LoVo (cell line): ENCODE data around the gene AMPD1.

Source experiments
- DNase-seq: peaks from one replicate; pipeline ENCODE4 v3.0.0-alpha.2; 2016; ENCODE audit warnings: low spot score

AMPD1 gene

DNA sequence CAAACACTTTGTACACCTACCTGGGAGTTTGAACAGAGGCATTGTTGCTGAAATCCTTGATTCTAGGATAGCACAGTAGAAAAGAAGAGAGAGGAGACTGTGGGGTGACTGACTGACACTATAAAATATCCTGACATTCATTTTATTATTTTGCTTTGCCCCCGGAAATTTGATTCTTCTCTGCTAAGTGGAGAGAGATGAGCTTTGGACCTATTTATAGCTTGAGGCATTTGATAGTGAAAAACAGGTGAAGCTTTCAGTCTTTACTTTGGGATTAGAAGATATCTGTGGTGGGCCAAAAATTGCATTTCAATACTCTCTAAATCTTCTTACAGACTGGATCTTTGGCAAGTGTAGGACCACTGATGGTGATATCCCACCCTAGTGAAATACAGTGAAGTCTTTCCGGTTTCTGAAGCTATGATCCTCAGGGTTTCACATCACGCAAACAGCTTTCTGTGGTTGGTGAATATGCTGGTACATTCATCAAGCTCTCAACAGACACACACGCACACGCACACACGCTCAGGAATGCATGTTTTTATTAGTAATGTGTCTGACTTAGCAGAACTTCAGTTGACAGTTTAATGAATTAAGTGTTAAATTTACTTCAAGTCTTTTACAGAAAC, at the start of gene AMPD1:
TSS of gene AMPD1 (minus strand) at position 117 of the 629 bp plus-strand sequence. CDS start at position 42, 75 bp downstream.
- no peak for DNase-seq

DNA sequence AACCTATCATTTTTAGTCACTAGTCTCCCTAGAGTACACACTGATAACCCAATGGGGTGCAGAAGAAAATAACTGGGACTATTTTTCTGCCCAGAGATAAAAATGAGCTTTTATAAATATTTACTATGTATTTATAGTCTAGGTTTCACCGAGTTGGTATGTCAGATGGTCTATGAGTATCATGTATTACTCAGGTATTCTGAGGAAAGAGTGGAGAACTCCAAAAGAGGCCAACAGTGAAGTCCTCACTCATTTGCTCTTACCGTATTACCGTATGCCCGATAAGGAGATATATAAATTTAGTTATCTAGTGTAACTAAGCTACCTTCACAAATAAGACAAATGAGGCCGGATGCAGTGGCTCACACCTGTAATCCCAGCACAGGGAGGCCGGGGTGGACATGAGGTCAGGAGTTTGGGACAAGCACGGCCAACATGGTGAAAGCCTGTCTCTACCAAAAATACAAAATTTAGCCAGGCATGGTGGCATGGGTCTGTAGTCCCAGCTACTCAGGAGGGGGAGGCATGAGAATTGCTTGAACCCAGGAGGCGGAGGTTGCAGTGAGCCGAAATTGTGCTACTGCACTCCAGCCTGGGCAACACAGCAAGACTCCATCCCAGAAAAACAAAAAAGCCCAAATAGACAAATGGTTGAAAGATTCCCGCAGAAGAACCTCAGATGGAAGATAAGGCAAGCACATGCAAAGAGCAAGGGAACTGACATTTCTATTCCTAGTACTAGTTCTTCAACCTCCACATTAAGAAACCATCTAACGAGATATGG, 46.8 kb upstream of the AMPD1 start:
- DNase-seq = no peak

GRCh38 chr1:114740331-114740730, 45.0 kb upstream of the AMPD1 start:
- DNase-seq = no peak

- no peak for DNase-seq
These were observed 42.0 kb upstream of the AMPD1 start for GRCh38 chr1:114737314-114737849.

- DNase-seq = no peak
These were observed 40.1 kb upstream of the AMPD1 start for GRCh38 chr1:114735479-114735878.

- no peak for DNase-seq
These were observed 34.4 kb upstream of the AMPD1 start for GRCh38 chr1:114729782-114730181.

DNA sequence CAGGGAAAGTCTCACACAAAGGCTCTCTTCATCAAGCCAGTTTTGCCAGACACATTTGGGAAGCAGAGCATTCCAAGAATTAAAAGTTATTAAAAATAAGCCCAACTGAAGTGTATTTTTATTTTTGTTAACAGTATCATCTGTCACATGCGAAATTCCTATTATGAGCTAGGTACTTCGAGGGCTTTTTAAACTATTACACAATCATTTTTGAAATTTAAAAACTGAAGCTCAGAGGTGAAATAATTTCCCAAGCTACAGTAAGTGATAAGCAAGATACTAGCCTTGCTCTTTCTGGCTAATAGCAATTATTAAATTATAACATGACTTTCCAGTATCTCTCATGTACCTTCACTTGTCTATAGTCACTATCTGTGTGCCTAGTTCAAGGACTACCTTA, 33.2 kb upstream of the AMPD1 start:
- DNase-seq = no peak

DNA sequence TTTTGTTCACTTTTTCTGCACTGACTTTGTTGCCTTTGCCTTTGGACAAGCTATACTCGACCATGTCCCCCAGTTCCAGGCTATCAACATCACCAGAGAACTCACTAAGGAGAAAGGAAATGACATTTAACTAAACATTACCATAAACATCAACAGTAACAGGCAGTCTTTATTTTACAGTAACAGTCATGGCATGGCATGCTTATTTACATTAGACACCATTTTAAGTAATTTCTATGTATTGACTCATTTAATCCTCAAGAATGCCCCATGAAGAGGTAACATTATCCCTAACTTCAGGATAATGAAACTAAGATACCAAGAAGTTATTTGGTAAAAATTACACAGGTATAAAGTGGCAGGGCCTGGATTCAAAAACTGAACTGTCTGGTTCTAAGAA, 29.9 kb upstream of the AMPD1 start:
- DNase-seq = no peak

- DNase-seq = no peak
These were observed 28.6 kb upstream of the AMPD1 start for GRCh38 chr1:114723915-114724314.

GRCh38 chr1:114723457-114723856, 28.1 kb upstream of the AMPD1 start:
- no peak for DNase-seq

- no peak for DNase-seq
These were observed 25.1 kb upstream of the AMPD1 start for GRCh38 chr1:114720492-114720891.

GRCh38 chr1:114719424-114719787, 24.1 kb upstream of the AMPD1 start:
- no peak for DNase-seq

DNA sequence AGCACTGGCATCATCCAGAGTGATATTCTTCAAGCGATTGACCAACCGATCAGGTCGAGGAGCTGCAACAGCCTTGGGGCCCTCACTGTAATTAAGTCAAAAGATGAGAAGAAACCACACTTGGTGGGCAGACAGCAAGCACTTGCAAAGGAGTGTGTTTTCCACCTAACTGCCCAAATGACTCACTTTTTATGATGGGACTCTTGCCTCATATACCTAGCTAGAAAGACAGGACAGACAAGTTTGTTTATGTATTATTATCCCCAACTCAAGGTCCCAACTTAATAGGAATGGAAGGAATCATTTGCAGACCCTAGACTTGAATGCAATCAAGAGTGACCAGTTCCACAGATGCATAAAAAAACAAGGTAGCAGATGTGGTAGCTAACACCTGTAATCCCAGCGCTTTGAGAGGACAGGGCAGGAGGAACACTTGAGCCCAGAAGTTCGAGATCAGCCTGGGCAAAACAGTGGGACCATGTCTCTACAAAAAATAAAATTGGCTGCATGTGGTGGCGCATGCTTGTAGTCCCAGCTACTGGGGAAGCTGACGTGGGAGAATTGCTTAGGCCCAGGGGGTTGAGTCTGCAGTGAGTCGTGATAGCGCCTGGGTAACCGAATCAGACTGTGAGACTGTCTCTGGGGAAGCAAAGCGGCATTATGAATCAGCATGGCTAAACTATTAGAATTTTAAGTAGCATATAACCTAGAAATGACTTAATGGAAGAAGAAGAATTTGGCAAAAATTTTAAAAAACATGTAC, 23.5 kb upstream of the AMPD1 start:
- DNase-seq = peak; percentile 36

- DNase-seq = peak; percentile 90
These were observed 21.2 kb upstream of the AMPD1 start, which contains the start of gene NRAS for GRCh38 chr1:114716304-114717170. Gene NRAS, minus strand, starts transcription at chr1:114716771. Its CDS starts 611 bp downstream, at chr1:114716160.

DNA sequence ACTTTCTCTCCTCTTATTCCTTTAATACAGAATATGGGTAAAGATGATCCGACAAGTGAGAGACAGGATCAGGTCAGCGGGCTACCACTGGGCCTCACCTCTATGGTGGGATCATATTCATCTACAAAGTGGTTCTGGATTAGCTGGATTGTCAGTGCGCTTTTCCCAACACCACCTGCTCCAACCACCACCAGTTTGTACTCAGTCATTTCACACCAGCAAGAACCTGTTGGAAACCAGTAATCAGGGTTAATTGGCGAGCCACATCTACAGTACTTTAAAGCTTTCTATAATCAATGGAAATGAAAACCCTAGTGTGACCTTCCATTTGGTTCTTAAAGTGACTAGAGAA, 20.6 kb upstream of the AMPD1 start:
- no peak for DNase-seq

- no peak for DNase-seq
These were observed 17.6 kb upstream of the AMPD1 start for GRCh38 chr1:114712977-114713376.

DNA sequence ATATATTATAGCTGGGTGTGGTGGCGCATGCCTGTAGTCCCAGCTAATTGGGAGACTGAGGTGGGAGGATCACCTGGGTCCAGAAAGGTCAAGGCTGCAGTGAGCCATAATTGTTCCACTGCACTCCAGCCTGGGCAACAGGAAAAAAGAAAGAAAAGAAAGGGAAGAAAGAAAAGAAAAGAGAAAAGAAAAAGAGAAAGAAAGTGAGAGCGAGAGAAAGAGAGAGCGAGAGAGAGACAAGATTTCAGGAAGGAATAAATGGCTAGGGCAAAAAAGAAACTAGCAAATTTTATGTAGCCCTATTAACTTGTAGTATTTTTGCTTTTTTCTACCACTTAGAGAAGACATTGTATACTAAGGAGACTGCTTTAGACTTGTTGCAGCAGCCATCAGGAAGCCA, 15.0 kb upstream of the AMPD1 start:
- no peak for DNase-seq

DNA sequence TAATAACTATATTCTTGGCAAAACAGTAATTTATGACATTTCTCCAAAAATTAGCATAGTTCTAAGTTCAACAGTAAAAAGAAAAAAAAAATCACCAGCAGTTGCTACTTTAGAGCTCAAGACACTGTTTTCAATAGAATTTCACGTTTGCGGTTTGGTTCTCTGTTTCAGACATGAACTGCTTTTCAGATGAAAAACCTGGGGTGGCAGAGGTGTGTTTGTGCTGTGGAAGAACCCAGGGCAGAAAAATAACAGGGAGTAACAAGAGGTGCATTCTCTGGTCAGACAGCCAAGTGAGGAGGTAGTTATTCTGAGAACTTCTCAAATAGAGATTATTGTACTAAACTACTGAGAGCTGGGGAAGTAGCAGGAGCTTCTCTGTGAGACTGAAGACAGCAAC, 12.3 kb upstream of the AMPD1 start:
- no peak for DNase-seq

- no peak for DNase-seq
These were observed 7.9 kb upstream of the AMPD1 start for GRCh38 chr1:114703242-114703641.

DNA sequence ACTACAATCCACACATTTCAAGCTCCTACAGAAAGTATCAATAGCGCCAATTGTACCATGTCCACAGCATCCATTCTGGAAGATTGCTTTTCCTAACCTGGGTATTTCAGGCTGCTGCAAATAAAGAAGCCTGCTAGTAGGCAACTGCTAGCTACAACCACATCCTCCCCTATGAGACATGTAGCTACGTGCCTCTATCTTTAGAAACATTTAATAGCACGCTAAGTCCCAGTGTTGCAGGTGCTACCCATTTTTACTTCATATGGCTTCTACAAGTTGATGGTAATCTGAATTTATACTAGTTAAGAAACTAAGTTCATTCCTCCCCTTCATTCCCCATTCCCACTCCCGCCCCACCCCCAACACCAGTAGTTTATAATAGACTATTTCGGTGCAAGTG, 7.4 kb upstream of the AMPD1 start:
- no peak for DNase-seq

DNA sequence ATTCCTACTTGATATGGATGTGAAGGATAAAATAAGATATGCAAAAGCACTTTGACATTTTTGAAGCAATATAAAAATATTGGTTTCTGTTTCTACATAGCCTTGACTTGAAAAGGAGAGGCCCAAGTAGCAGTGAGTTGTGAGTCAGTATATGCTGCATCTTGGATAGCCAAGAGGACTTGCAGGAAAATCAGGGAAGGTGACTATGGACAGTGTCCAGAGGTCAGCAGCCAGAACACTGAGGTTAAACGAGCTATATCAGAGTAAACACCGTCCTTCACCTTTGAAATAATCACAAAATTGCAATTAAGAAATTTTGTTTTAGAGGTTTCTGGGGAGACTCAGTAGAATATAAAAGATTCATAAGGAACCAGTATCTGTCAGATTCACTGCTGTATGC, 6.6 kb upstream of the AMPD1 start:
- no peak for DNase-seq
